CD4-positive, alpha-beta T cell treated with Interleukin-6 at 100 ng/mL for 8 hours (primary cell): ENCODE measurements around the gene ADAMTS3.
"Not testable (repeated sequence)": the region's sequence is repeated elsewhere in the genome, so short reads cannot be mapped to it uniquely, and the experiment has no call there.

Experiments used
- DNase-seq: peaks from one replicate; pipeline ENCODE4 v3.0.0-alpha.2; 2020; ENCODE audit warnings: mixed read lengths, low spot score

ADAMTS3 gene

GRCh38 chr4:72468904-72469502 lies 100.0 kb downstream of the ADAMTS3 start:
- DNase-seq = no peak

- DNase-seq = no peak
Observed at GRCh38 chr4:72467633-72468032, 101.4 kb downstream of the ADAMTS3 start.

- no peak for DNase-seq
Observed at GRCh38 chr4:72463724-72464123, 105.3 kb downstream of the ADAMTS3 start.

GRCh38 chr4:72457158-72457557 lies 111.9 kb downstream of the ADAMTS3 start:
- no peak for DNase-seq

GRCh38 chr4:72451349-72451748 lies 117.7 kb downstream of the ADAMTS3 start:
- DNase-seq = no peak

- DNase-seq = no peak
Observed at GRCh38 chr4:72449705-72450104, 119.3 kb downstream of the ADAMTS3 start.

GRCh38 chr4:72448231-72448630 lies 120.8 kb downstream of the ADAMTS3 start:
- no peak for DNase-seq

GRCh38 chr4:72446353-72447055 lies 122.5 kb downstream of the ADAMTS3 start:
- DNase-seq = no peak

- no peak for DNase-seq
Observed at GRCh38 chr4:72444092-72444491, 124.9 kb downstream of the ADAMTS3 start.

- DNase-seq = no peak
Observed at GRCh38 chr4:72442715-72443114, 126.3 kb downstream of the ADAMTS3 start.

GRCh38 chr4:72442147-72442546 lies 126.9 kb downstream of the ADAMTS3 start:
- DNase-seq = no peak

- no peak for DNase-seq
Observed at GRCh38 chr4:72440386-72440785, 128.6 kb downstream of the ADAMTS3 start.

GRCh38 chr4:72432975-72433374 lies 136.0 kb downstream of the ADAMTS3 start:
- no peak for DNase-seq

- no peak for DNase-seq
Observed at GRCh38 chr4:72432282-72432681, 136.7 kb downstream of the ADAMTS3 start.

- DNase-seq = no peak
Observed at GRCh38 chr4:72430988-72431387, 138.0 kb downstream of the ADAMTS3 start.

- DNase-seq = no peak
Observed at GRCh38 chr4:72430050-72430449, 139.0 kb downstream of the ADAMTS3 start.

GRCh38 chr4:72429397-72429889 lies 139.6 kb downstream of the ADAMTS3 start:
- no peak for DNase-seq

GRCh38 chr4:72427057-72427456 lies 142.0 kb downstream of the ADAMTS3 start:
- DNase-seq = no peak

GRCh38 chr4:72425908-72426307 lies 143.1 kb downstream of the ADAMTS3 start:
- DNase-seq = not testable (repeated sequence)

- DNase-seq = no peak
Observed at GRCh38 chr4:72424006-72424405, 145.0 kb downstream of the ADAMTS3 start.

- DNase-seq = no peak
Observed at GRCh38 chr4:72422416-72422815, 146.6 kb downstream of the ADAMTS3 start.

GRCh38 chr4:72418458-72418857 lies 150.6 kb downstream of the ADAMTS3 start:
- no peak for DNase-seq

- no peak for DNase-seq
Observed at GRCh38 chr4:72410158-72410557, 158.9 kb downstream of the ADAMTS3 start.

- DNase-seq = no peak
Observed at GRCh38 chr4:72408568-72408967, 160.5 kb downstream of the ADAMTS3 start.
